Astrocyte (in vitro differentiated cells and primary cell): ENCODE results near the gene PDLIM5. TPM values are rescaled to one million over a fixed set of nuclear protein-coding genes. Genes with fewer than 3 reads are reported as not detected.

ENCODE experiments used
- DNase-seq: peaks from one replicate; pipeline ENCODE4 v3.0.0-alpha.2; 2010; ENCODE audit warnings: low read depth
- FAIRE-seq: peaks from 2 replicates; lab custom pipeline; 2011; peaks lifted over from hg19 to GRCh38; lab: Jason Lieb, UNC
- H2AFZ ChIP-seq: 2 replicates; pipeline ENCODE4 v1.6.0; 2012; ENCODE audit warnings: low read depth, low read length, inconsistent platforms
- H3K27ac ChIP-seq: 2 replicates; pipeline ENCODE4 v1.5.1; 2011; ENCODE audit warnings: low read depth, low read length, inconsistent platforms
- H3K27me3 ChIP-seq: 2 replicates; pipeline ENCODE4 v1.6.0; 2011; ENCODE audit warnings: low read length, inconsistent platforms; ENCODE audit not compliant: insufficient read depth
- H3K36me3 ChIP-seq: 2 replicates; pipeline ENCODE4 v1.5.1; 2011; ENCODE audit warnings: low read length, inconsistent platforms; ENCODE audit not compliant: insufficient read depth
- H3K4me1 ChIP-seq: 2 replicates; pipeline ENCODE4 v1.5.1; 2011; ENCODE audit warnings: low read length, inconsistent platforms; ENCODE audit not compliant: insufficient read depth
- H3K4me2 ChIP-seq: 2 replicates; pipeline ENCODE4 v1.6.0; 2012; ENCODE audit warnings: low read length, inconsistent platforms
- H3K4me3 ChIP-seq: 2 replicates; pipeline ENCODE4 v1.5.1; 2011; ENCODE audit warnings: low read depth, mild to moderate bottlenecking, low read length, inconsistent platforms; ENCODE audit not compliant: insufficient read depth
- H3K79me2 ChIP-seq: 2 replicates; pipeline ENCODE4 v1.6.0; 2012; ENCODE audit warnings: mild to moderate bottlenecking, low read length, inconsistent platforms; ENCODE audit not compliant: insufficient read depth
- H3K9ac ChIP-seq: 2 replicates; pipeline ENCODE4 v1.6.0; 2012; ENCODE audit warnings: mild to moderate bottlenecking, low read length, inconsistent platforms
- H3K9me3 ChIP-seq: 2 replicates; pipeline ENCODE4 v1.5.1; 2012; ENCODE audit warnings: low read depth, mild to moderate bottlenecking, low read length, inconsistent platforms; ENCODE audit not compliant: insufficient read depth
- H4K20me1 ChIP-seq: 2 replicates; pipeline ENCODE4 v1.6.0; 2012; ENCODE audit warnings: low read length, inconsistent platforms; ENCODE audit not compliant: insufficient read depth
- H3K27ac Mint-ChIP-seq: one replicate; pipeline ENCODE4 v1.8.0; 2021; ENCODE audit warnings: mild to moderate bottlenecking, mixed read lengths; ENCODE audit not compliant: unreplicated experiment
- H3K27me3 Mint-ChIP-seq: one replicate; pipeline ENCODE4 v1.8.0; 2021; ENCODE audit warnings: low read depth, mixed read lengths; ENCODE audit not compliant: unreplicated experiment
- H3K36me3 Mint-ChIP-seq: one replicate; pipeline ENCODE4 v1.8.0; 2021; ENCODE audit warnings: low read depth, mixed read lengths; ENCODE audit not compliant: unreplicated experiment
- H3K4me1 Mint-ChIP-seq: one replicate; pipeline ENCODE4 v1.8.0; 2021; ENCODE audit warnings: low read depth, mixed read lengths; ENCODE audit not compliant: unreplicated experiment
- H3K4me3 Mint-ChIP-seq: one replicate; pipeline ENCODE4 v1.8.0; 2021; ENCODE audit warnings: mild to moderate bottlenecking, moderate library complexity, mixed read lengths; ENCODE audit not compliant: unreplicated experiment
- H3K9me3 Mint-ChIP-seq: one replicate; pipeline ENCODE4 v1.8.0; 2021; ENCODE audit warnings: mild to moderate bottlenecking, mixed read lengths; ENCODE audit not compliant: unreplicated experiment
- EZH2 ChIP-seq: IDR thresholded peaks from 2 replicates; pipeline ENCODE4 v1.6.1; 2012; ENCODE audit warnings: mild to moderate bottlenecking, low read length, inconsistent platforms; ENCODE audit not compliant: insufficient read depth
- total RNA-seq: library from RNA; stranded (reverse); gene quantifications from 2 replicates; pipeline ENCODE4 v1.2.1, GENCODE V29; 2021
- TF ChIP-seq, protein P1 (sequence below): IDR thresholded peaks from 2 replicates; pipeline ENCODE4 v1.5.1; 2011; ENCODE audit warnings: low read depth, mild to moderate bottlenecking, inconsistent platforms, low read length, moderate library complexity; ENCODE audit not compliant: insufficient read depth

Gene PDLIM5
- total RNA-seq, 1 donor from 2014 or later, result 181 TPM

- Histone ChIP-seq H2AFZ (no peak overlapping the region), H3K9ac (no peak overlapping the region), H3K27me3 (no peaks in the 10 kb centered on the region), H3K79me2 (peaks cover 100% of the 10 kb centered on the region), H3K4me2 (no peak overlapping the region), H4K20me1 (peaks cover 83% of the 10 kb centered on the region), H3K27ac (no peak overlapping the region), H3K4me1 (peaks cover 17% of the 10 kb centered on the region), H3K4me3 (no peak overlapping the region), H3K9me3 (no peaks in the 10 kb centered on the region), H3K36me3 (peaks cover 29% of the 10 kb centered on the region)
- TF ChIP-seq, protein P1, sequence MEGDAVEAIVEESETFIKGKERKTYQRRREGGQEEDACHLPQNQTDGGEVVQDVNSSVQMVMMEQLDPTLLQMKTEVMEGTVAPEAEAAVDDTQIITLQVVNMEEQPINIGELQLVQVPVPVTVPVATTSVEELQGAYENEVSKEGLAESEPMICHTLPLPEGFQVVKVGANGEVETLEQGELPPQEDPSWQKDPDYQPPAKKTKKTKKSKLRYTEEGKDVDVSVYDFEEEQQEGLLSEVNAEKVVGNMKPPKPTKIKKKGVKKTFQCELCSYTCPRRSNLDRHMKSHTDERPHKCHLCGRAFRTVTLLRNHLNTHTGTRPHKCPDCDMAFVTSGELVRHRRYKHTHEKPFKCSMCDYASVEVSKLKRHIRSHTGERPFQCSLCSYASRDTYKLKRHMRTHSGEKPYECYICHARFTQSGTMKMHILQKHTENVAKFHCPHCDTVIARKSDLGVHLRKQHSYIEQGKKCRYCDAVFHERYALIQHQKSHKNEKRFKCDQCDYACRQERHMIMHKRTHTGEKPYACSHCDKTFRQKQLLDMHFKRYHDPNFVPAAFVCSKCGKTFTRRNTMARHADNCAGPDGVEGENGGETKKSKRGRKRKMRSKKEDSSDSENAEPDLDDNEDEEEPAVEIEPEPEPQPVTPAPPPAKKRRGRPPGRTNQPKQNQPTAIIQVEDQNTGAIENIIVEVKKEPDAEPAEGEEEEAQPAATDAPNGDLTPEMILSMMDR, result no peak
- TF ChIP-seq EZH2, result no peak
- FAIRE-seq (no peak), DNase-seq (no peak)
- Mint-ChIP-seq H3K9me3 (no peaks in the 10 kb centered on the region), H3K27me3 (no peaks in the 10 kb centered on the region), H3K36me3 (peaks cover 4% of the 10 kb centered on the region), H3K4me3 (no peak overlapping the region), H3K4me1 (peaks cover 36% of the 10 kb centered on the region), H3K27ac (no peak overlapping the region)
These were observed 9.8 kb downstream of the PDLIM5 start for GRCh38 chr4:94461506-94461905.

DNA sequence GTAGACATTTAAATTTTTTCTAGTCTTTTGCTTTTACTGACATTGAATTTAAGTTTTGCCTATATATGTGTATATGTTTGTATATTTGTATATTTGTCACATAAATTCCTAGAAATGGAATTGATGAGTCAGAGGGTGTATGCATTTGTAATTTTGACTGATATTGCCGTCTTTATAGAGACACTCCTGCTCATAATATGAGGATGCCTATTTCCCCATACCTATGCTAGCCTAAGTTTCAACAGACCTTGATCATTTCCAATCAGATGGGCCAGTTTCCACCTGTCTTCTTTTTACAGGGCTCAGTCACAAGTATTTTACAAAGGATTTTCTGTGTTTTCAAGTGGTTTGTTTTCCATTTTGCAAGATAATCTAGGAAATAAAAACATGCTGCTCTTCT, 10.8 kb downstream of the PDLIM5 start:
- Histone ChIP-seq H3K4me3 (no peak overlapping the region), H3K27ac (no peak overlapping the region), H3K4me2 (no peak overlapping the region), H3K27me3 (no peaks in the 10 kb centered on the region), H2AFZ (no peak overlapping the region), H4K20me1 (peaks cover 88% of the 10 kb centered on the region), H3K9me3 (no peaks in the 10 kb centered on the region), H3K79me2 (peaks cover 100% of the 10 kb centered on the region), H3K36me3 (peaks cover 20% of the 10 kb centered on the region), H3K4me1 (peaks cover 14% of the 10 kb centered on the region), H3K9ac (no peak overlapping the region)
- Mint-ChIP-seq H3K27me3 (no peaks in the 10 kb centered on the region), H3K9me3 (no peaks in the 10 kb centered on the region), H3K4me3 (no peak overlapping the region), H3K4me1 (peaks cover 37% of the 10 kb centered on the region), H3K36me3 (peaks cover 4% of the 10 kb centered on the region), H3K27ac (no peak overlapping the region)
- FAIRE-seq (no peak), DNase-seq (no peak)
- no peak for TF ChIP-seq EZH2
- TF ChIP-seq, protein P1, result no peak

DNA sequence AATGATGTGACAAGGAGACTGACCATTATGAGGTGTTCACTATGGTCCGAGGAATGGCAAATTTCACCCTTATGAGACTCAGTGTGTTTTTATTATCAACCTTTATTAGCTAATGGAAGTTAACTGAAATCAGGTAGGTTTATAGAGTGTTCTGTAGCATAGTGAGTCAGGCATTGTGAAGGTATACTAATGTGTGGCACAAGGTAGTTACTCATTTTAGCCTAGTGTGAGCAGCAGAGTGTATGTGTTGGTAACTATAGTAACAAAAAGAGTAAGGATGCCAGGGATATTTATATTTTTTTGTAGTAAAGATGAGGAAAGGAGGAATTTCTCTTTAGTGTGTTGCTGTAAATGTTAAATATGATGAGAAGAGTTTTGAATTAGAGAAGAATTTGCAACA, 12.0 kb downstream of the PDLIM5 start:
- Histone ChIP-seq H3K27me3 (no peaks in the 10 kb centered on the region), H3K4me2 (no peak overlapping the region), H2AFZ (no peak overlapping the region), H3K27ac (peak overlapping the region; percentile 30), H3K9ac (no peak overlapping the region), H4K20me1 (peaks cover 91% of the 10 kb centered on the region), H3K79me2 (peaks cover 100% of the 10 kb centered on the region), H3K36me3 (peaks cover 17% of the 10 kb centered on the region), H3K4me3 (no peak overlapping the region), H3K9me3 (no peaks in the 10 kb centered on the region), H3K4me1 (peaks cover 5% of the 10 kb centered on the region)
- DNase-seq, result no peak
- Mint-ChIP-seq H3K4me3 (no peak overlapping the region), H3K36me3 (peaks cover 5% of the 10 kb centered on the region), H3K4me1 (peaks cover 27% of the 10 kb centered on the region), H3K27me3 (no peaks in the 10 kb centered on the region), H3K27ac (peak overlapping the region; percentile 8), H3K9me3 (no peaks in the 10 kb centered on the region)
- FAIRE-seq, result no peak
- TF ChIP-seq, protein P1, result no peak
- no peak for TF ChIP-seq EZH2
